GM06990 (cell line): ENCODE results near the gene ATP2A2.

ENCODE experiments used
- DNase-seq: peaks from one replicate; pipeline ENCODE4 v3.0.0-alpha.2; 2011; ENCODE audit not compliant: insufficient read length; ENCODE audit errors: extremely low read depth
- H3K27me3 ChIP-seq: replicated peaks from 2 replicates; pipeline ENCODE4 v1.6.0; 2011; ENCODE audit warnings: low read length; ENCODE audit not compliant: control insufficient read depth, insufficient read depth
- H3K36me3 ChIP-seq: 2 replicates; pipeline ENCODE4 v1.5.1; 2011; ENCODE audit warnings: low read length; ENCODE audit not compliant: control insufficient read depth, insufficient read depth
- H3K4me3 ChIP-seq: replicated peaks from 2 replicates; pipeline ENCODE4 v1.5.1; 2011; ENCODE audit warnings: low read depth, mild to moderate bottlenecking, control low read depth, low read length
- CTCF ChIP-seq: IDR thresholded peaks from 2 replicates; pipeline ENCODE4 v1.5.1; 2011; ENCODE audit warnings: low read length, control low read depth, mild to moderate bottlenecking, inconsistent platforms; ENCODE audit not compliant: insufficient read depth, poor library complexity, severe bottlenecking

The ATP2A2 gene

GRCh38 chr12:110343114-110343513, 62.1 kb downstream of the ATP2A2 start:
- Histone ChIP-seq H3K27me3 (no peaks in the 10 kb centered on the region), H3K36me3 (peaks cover 60% of the 10 kb centered on the region), H3K4me3 (no peak overlapping the region)
- TF ChIP-seq CTCF: no peak
- DNase-seq: no peak

- Histone ChIP-seq H3K27me3 (no peaks in the 10 kb centered on the region), H3K36me3 (peaks cover 63% of the 10 kb centered on the region), H3K4me3 (no peak overlapping the region)
- TF ChIP-seq CTCF: no peak
- no peak for DNase-seq
Observed at GRCh38 chr12:110343736-110344555, 62.9 kb downstream of the ATP2A2 start.

- TF ChIP-seq CTCF: no peak
- no peaks in the 10 kb centered on the region for H3K27me3 ChIP-seq
- no peak overlapping the region for H3K4me3 ChIP-seq
- no peak for DNase-seq
- H3K36me3 ChIP-seq: peaks cover 65% of the 10 kb centered on the region
Observed at GRCh38 chr12:110344657-110345056, 63.6 kb downstream of the ATP2A2 start.

GRCh38 chr12:110345176-110345661, 64.2 kb downstream of the ATP2A2 start:
- Histone ChIP-seq H3K36me3 (peaks cover 67% of the 10 kb centered on the region), H3K27me3 (no peaks in the 10 kb centered on the region), H3K4me3 (no peak overlapping the region)
- TF ChIP-seq CTCF: no peak
- no peak for DNase-seq

GRCh38 chr12:110345963-110346362, 64.9 kb downstream of the ATP2A2 start:
- no peak for DNase-seq
- no peak overlapping the region for H3K4me3 ChIP-seq
- TF ChIP-seq CTCF: no peak
- peaks cover 63% of the 10 kb centered on the region for H3K36me3 ChIP-seq
- H3K27me3 ChIP-seq: no peaks in the 10 kb centered on the region
